Measurements from ENCODE around the gene AXIN2. TPM values are rescaled to one million over a fixed set of nuclear protein-coding genes. Genes with fewer than 3 reads are reported as not detected.
A peak's percentile ranks its signal among the peaks of the same experiment; 100 is the strongest.

AXIN2 gene
- total RNA-seq, 2 experiments from 2014 or later, result 4.7 to 5.3 TPM

DNA sequence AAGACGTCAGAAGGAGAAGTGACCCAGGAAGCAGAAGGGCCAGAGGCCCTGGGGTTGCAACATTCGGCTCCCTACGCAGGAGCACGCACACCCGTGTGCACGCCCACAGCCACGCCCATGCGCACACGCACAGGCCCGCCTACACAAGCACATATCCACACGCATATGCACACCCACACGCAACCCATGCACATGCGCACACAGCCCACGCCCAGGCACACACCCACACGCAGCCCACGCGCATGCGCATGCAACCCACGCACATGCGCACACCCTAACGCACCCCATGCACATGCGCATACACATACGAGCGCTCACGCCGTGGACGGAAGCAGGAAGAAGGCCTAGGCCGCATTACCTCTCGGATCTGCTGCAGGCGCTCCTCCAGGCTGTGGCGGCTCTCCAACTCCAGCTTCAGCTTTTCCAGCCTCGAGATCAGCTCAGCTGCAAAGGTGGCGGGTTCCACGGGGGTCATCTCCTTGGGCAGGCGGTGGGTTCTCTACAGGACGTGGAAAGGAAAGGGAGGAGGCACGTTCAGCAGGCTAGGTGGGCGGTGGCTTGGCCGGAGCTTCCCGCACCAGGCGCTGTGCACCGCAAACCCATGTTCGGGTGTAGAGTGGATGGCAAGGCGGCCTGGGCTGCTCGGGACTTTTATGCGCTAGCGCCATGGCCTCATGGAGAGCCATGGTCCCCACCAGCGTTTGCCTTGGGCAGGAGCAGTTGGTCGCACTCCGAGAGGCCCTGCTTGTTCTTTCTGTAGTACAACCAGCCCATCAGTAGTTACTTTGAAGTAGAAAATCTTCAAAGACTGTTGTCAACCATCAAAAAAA is 23.4 kb downstream of the AXIN2 start:
- Mint-ChIP-seq H3K27ac (no peak overlapping the region), H3K9me3 (ENCODE audit: insufficient read depth) (no peaks in the 10 kb centered on the region), H3K27me3 (ENCODE audit: low read depth) (peaks cover 2% of the 10 kb centered on the region), H3K4me3 (peak overlapping the region; percentile 18), H3K36me3 (ENCODE audit: low read depth) (no peaks in the 10 kb centered on the region), H3K4me1 (ENCODE audit: low read depth) (peaks cover 5% of the 10 kb centered on the region)
- POLR2A ChIA-PET, result no interaction called here
- CTCF ChIA-PET, result interaction anchor here (0.6 to 0.8 kb wide), 2 partner anchors 19 to 451 kb away, joined by 3 read pairs; no protein-coding TSS in a partner anchor
- DNase-seq, result no peak
- no peak for ATAC-seq

DNA sequence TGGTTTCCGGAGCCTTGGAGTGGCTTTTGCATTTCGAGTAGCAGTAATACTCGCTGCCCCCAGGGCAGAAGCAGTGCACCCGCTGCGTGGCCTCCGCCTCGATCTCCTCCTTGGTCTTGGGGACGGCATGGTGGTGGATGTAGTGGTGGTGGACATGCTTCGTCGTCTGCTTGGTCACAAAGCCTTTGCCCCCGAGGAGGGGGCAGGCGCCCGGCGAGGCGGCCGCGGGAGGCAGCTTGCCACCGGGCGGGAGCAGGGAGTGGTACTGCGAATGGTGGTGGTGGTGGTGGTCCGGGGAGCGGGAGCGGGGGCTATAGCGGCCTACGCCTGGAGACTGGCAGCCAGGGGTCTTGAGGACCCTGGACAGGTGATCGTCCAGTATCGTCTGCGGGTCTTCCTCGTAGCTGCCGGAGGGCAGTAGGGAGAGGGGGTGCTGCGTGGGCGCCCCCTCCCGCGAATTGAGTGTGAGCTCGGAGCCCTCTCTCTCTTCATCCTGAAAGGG is 24.1 kb downstream of the AXIN2 start:
- H3K9me3 Mint-ChIP-seq (ENCODE audit: insufficient read depth), result no peaks in the 10 kb centered on the region
- H3K4me1 Mint-ChIP-seq (ENCODE audit: low read depth), result peaks cover 5% of the 10 kb centered on the region
- ATAC-seq (no peak), DNase-seq (no peak)
- H3K4me3 Mint-ChIP-seq, result no peak overlapping the region
- no peak overlapping the region for H3K27ac Mint-ChIP-seq
- H3K27me3 Mint-ChIP-seq (ENCODE audit: low read depth), result peaks cover 2% of the 10 kb centered on the region
- POLR2A ChIA-PET, result no interaction called here
- CTCF ChIA-PET, result no interaction called here
- H3K36me3 Mint-ChIP-seq (ENCODE audit: low read depth), result no peaks in the 10 kb centered on the region

- no peak for DNase-seq
- Mint-ChIP-seq H3K4me3 (no peak overlapping the region), H3K27me3 (ENCODE audit: low read depth) (peaks cover 2% of the 10 kb centered on the region), H3K27ac (no peak overlapping the region), H3K4me1 (ENCODE audit: low read depth) (peaks cover 5% of the 10 kb centered on the region), H3K9me3 (ENCODE audit: insufficient read depth) (no peaks in the 10 kb centered on the region), H3K36me3 (ENCODE audit: low read depth) (no peaks in the 10 kb centered on the region)
- no peak for ATAC-seq
- ChIA-PET POLR2A (no interaction called here), CTCF (no interaction called here)
These were observed 24.7 kb downstream of the AXIN2 start for GRCh38 chr17:65536573-65537342.

DNA sequence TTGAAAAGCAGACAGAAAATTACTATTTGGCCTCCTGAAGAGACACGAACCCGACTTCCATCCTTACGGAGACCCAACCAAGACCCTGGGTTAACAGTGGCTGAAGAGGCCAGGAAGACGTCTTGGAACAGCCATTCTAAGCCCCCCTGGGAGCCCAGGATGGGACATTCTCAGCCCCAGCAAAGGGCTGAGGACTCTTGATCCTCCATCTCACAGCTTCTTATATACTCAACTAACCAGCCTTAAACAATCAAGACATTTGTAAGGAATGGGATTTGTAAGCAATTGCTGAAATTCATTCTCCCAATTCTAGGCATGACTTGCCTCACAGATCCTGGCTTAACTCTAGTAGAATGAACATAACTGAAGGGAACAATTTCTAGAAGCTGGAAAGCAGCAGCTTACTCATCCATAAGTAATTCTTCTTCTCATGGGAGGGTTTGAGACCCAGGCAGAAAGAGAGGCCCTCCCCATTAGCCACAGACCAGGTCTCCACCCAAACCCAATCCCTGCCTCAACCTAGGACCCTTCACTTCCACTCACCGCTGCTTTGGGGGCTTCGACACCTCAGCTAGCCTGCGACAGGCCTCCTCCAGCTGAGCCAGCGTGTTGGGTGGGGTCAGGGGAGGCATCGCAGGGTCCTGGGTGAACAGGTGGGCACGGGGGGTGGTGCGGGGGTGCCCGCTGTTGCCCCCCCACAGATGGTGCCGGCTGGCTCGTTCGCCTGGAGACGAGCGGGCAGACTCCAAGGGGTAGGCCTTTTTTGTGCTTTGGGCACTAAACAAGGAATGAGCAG is 25.5 kb downstream of the AXIN2 start:
- peaks cover 5% of the 10 kb centered on the region for H3K4me1 Mint-ChIP-seq (ENCODE audit: low read depth)
- ATAC-seq, result no peak
- CTCF ChIA-PET, result no interaction called here

GRCh38 chr17:65533852-65534457 is 27.5 kb downstream of the AXIN2 start:
- DNase-seq (no peak), ATAC-seq (no peak)
- H3K4me1 Mint-ChIP-seq (ENCODE audit: low read depth), result peaks cover 2% of the 10 kb centered on the region
- ChIA-PET POLR2A (no interaction called here), CTCF (no interaction called here)
- no peak overlapping the region for H3K4me3 Mint-ChIP-seq
- no peaks in the 10 kb centered on the region for H3K36me3 Mint-ChIP-seq (ENCODE audit: low read depth)
- H3K27ac Mint-ChIP-seq, result no peak overlapping the region
- H3K9me3 Mint-ChIP-seq (ENCODE audit: insufficient read depth), result no peaks in the 10 kb centered on the region
- H3K27me3 Mint-ChIP-seq (ENCODE audit: low read depth), result no peaks in the 10 kb centered on the region

More for the DNA sequence above, 25.5 kb downstream of the AXIN2 start:
- DNase-seq, result no peak
- Mint-ChIP-seq H3K27ac (no peak overlapping the region), H3K4me3 (no peak overlapping the region), H3K27me3 (ENCODE audit: low read depth) (no peaks in the 10 kb centered on the region), H3K9me3 (ENCODE audit: insufficient read depth) (no peaks in the 10 kb centered on the region), H3K36me3 (ENCODE audit: low read depth) (no peaks in the 10 kb centered on the region)
- POLR2A ChIA-PET, result no interaction called here

DNA sequence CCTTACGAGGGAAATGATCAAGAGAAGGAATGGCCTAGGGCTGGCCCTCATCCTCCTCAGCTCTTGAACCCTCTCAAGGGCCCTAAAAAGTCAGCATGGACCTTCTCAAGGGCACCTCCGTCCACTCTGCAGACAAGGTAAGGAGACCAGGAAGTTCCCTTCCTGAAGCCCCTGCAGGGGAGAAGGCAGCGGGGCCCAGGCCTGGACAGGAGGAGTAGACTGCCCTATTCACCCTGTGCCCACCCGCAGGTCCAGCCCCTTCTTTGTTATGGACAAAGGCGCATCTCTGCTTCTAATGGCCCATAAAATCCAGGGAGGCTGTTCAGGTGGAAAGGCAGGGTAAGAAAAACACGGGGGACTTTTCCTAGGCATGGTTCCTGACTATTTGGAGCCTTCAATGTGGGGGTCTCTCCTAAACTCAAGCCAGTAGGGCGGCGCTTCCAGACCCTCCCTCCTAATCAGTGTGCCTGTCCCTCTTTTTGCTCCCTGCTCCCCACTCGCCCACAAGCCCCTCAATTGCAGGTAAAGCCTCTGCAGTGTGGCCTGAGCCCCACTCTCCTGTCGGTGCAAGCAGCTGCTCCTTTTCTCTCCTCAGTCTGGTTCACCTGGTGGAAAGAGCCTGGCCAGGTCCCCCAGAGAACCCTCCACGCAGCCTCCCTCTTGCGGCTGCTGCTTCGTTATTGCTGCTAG is 28.2 kb downstream of the AXIN2 start:
- Mint-ChIP-seq H3K9me3 (ENCODE audit: insufficient read depth) (no peaks in the 10 kb centered on the region), H3K36me3 (ENCODE audit: low read depth) (no peaks in the 10 kb centered on the region), H3K4me1 (ENCODE audit: low read depth) (no peaks in the 10 kb centered on the region), H3K27me3 (ENCODE audit: low read depth) (no peaks in the 10 kb centered on the region), H3K27ac (no peak overlapping the region), H3K4me3 (no peak overlapping the region)
- CTCF ChIA-PET, result no interaction called here
- ATAC-seq (no peak), DNase-seq (no peak)
- POLR2A ChIA-PET, result no interaction called here

DNA sequence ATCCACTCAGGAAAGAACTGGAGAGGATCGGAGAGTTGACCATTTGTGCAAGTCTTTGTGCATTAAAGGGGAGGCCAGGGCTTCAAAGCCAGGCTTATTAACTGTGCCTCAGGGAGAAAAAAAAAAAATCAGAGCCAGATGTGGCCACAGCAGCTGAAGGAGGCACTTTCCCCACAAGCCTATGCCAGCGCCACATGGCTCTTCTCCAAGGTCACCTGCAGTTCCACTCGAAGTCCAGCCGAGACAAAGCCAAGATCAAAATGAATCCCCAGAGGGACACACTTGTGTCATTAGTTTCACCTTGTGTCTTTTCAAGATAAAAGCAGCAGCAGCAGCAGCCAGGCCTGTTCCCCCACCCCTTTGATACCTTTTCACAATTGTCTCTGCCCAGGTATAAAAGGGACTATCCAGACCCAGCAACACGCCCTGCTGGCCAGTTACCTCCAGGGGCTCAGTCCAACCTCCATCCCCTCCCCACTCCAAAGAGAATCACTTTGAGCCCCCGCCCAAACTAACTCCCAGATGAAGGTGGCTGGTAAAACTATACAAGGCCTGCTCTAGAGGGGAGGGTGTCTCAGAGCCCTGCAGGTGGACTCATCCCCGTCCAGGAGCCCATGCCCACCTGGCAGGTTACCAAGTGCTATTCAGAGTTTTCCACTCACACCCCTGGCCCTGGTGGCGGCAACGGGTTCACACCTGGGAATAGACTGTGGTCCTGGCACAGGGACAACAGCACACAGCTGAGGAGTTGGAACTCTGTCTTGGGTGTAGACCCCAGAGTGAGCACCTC is 29.2 kb downstream of the AXIN2 start:
- Mint-ChIP-seq H3K27ac (peak overlapping the region; percentile 47), H3K36me3 (ENCODE audit: low read depth) (no peaks in the 10 kb centered on the region), H3K27me3 (ENCODE audit: low read depth) (no peaks in the 10 kb centered on the region), H3K9me3 (ENCODE audit: insufficient read depth) (no peaks in the 10 kb centered on the region), H3K4me1 (ENCODE audit: low read depth) (no peaks in the 10 kb centered on the region), H3K4me3 (no peak overlapping the region)
- ChIA-PET CTCF (no interaction called here), POLR2A (no interaction called here)
- ATAC-seq (no peak), DNase-seq (no peak)

DNA sequence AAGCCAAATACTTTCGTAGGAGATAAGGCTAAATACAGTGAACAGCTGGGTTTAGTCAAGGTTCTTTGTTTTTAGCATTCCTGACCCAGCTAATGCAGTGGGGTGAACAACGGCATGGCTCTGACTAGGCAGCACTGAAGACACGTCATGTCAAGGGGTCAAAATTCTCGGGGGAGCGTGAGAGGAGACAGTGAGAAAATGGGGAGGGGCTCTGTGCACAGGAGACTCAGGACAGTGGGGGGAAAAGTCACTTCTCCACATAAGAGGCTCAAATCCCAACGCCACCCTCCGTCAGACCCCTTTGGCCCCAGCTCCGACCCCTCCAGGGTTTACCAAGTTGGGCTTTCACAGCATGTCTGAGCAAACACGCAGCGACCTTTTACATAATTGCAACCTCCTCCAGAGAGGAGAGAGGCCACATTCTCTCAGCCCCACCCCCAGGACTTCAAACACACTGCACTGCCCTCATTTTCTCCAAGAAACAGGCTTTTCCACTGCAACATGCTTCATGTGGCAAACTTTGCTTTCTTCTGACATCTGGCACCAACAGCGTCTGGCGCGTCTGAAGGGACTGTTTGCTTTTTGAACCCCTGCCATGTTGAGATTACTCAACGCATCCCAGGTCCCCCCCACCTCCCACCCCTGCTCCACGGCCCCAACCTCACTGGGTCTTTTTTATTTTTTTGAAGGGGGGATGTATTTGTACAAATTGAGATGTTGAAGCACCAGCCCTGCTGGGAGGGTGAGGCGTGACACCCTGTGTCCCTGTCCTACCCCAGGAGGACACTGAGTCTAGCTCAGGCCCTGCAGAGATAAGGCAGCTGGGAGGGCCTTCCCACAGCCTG is 30.0 kb downstream of the AXIN2 start:
- POLR2A ChIA-PET, result no interaction called here
- H3K4me3 Mint-ChIP-seq, result no peak overlapping the region
- CTCF ChIA-PET, result interaction anchor here (1.0 kb wide), 1 partner anchor 295 kb away, joined by 3 read pairs; no protein-coding TSS in a partner anchor
- DNase-seq (no peak), ATAC-seq (no peak)
- H3K36me3 Mint-ChIP-seq (ENCODE audit: low read depth), result no peaks in the 10 kb centered on the region
- no peaks in the 10 kb centered on the region for H3K27me3 Mint-ChIP-seq (ENCODE audit: low read depth)
- peak overlapping the region; percentile 47 for H3K27ac Mint-ChIP-seq
- no peaks in the 10 kb centered on the region for H3K9me3 Mint-ChIP-seq (ENCODE audit: insufficient read depth)
- no peaks in the 10 kb centered on the region for H3K4me1 Mint-ChIP-seq (ENCODE audit: low read depth)

GRCh38 chr17:65530523-65531255 is 30.8 kb downstream of the AXIN2 start:
- Mint-ChIP-seq H3K36me3 (ENCODE audit: low read depth) (no peaks in the 10 kb centered on the region), H3K27me3 (ENCODE audit: low read depth) (peaks cover 4% of the 10 kb centered on the region), H3K9me3 (ENCODE audit: insufficient read depth) (no peaks in the 10 kb centered on the region), H3K4me3 (no peak overlapping the region), H3K4me1 (ENCODE audit: low read depth) (no peaks in the 10 kb centered on the region), H3K27ac (no peak overlapping the region)
- ChIA-PET CTCF (interaction anchor here (1.0 kb wide), 1 partner anchor 295 kb away, joined by 3 read pairs; no protein-coding TSS in a partner anchor), POLR2A (no interaction called here)
- no peak for DNase-seq
- ATAC-seq, result no peak
